ENCODE data around the gene ANKS1B.

GRCh38 chr12:98763656-98764055 lies 1221.1 kb downstream of the ANKS1B start:
- TF ChIP-seq, protein P1, sequence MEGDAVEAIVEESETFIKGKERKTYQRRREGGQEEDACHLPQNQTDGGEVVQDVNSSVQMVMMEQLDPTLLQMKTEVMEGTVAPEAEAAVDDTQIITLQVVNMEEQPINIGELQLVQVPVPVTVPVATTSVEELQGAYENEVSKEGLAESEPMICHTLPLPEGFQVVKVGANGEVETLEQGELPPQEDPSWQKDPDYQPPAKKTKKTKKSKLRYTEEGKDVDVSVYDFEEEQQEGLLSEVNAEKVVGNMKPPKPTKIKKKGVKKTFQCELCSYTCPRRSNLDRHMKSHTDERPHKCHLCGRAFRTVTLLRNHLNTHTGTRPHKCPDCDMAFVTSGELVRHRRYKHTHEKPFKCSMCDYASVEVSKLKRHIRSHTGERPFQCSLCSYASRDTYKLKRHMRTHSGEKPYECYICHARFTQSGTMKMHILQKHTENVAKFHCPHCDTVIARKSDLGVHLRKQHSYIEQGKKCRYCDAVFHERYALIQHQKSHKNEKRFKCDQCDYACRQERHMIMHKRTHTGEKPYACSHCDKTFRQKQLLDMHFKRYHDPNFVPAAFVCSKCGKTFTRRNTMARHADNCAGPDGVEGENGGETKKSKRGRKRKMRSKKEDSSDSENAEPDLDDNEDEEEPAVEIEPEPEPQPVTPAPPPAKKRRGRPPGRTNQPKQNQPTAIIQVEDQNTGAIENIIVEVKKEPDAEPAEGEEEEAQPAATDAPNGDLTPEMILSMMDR (IDR thresholded peaks at IDR 0.05; ENCODE audit: low read length): no peak
- no peak for TF ChIP-seq EZH2 (IDR thresholded peaks at IDR 0.05; ENCODE audit: borderline replicate concordance, low read length)

Measured in OCI-LY1 (cell line).